ENCODE results near the gene CYP39A1.

- no peak for TF ChIP-seq EZH2 (IDR thresholded peaks at IDR 0.05; ENCODE audit: borderline replicate concordance, insufficient read depth, low read depth, low read length, poor library complexity, severe bottlenecking)
- no peak for TF ChIP-seq CTCF (IDR thresholded peaks at IDR 0.05)
These were observed 23.6 kb downstream of the CYP39A1 start for GRCh38 chr6:46628976-46629375.
